Panc1 (cell line): ENCODE data around the gene IGSF9. TPM values are rescaled to one million over a fixed set of nuclear protein-coding genes. Genes with fewer than 3 reads are reported as not detected.

Source experiments
- ATAC-seq: fragments of 200-7000 bp; cut with Tn5 transposase; 2 replicates; pipeline ENCODE4 v1.9.1; 2020; ENCODE audit warnings: mild to moderate bottlenecking, moderate library complexity
- BruUV-seq: library from RNA; stranded (reverse); fragments of 400-500 nt; replicated peaks from 2 replicates; lab custom pipeline; 2021; lab: Mats Ljungman, UMichigan
- CTCF ChIA-PET: fragments of 300-600 bp; sonication (Branson Sonifier 250); formaldehyde crosslinking; loops from one replicate; lab custom pipeline; 2022; ENCODE audit warnings: antibody characterized with exemption; lab: Charles Lee
- POLR2A ChIA-PET: fragments of 300-600 bp; sonication (Branson Sonifier 250); formaldehyde crosslinking; loops from one replicate; lab custom pipeline; 2022; ENCODE audit warnings: antibody characterized with exemption; lab: Charles Lee
- DNase-seq: peaks from one replicate; pipeline ENCODE4 v3.0.0-alpha.2; 2010; ENCODE audit warnings: low read depth, low spot score
- H3K27ac ChIP-seq: 2 replicates; pipeline ENCODE4 v1.5.1; 2011; ENCODE audit warnings: mild to moderate bottlenecking, low read length, inconsistent platforms
- H3K27me3 ChIP-seq: fragments of 200-500 bp; sonication (Bioruptor generic); 2 replicates; pipeline ENCODE4 v1.6.0; 2014; ENCODE audit warnings: low read length, inconsistent platforms; ENCODE audit not compliant: control insufficient read depth, insufficient read depth
- H3K36me3 ChIP-seq: fragments of 200-500 bp; sonication (Bioruptor generic); 2 replicates; pipeline ENCODE4 v1.5.1; 2014; ENCODE audit warnings: inconsistent platforms, mild to moderate bottlenecking, low read length, moderate library complexity; ENCODE audit not compliant: control insufficient read depth, insufficient read depth
- H3K4me1 ChIP-seq: 2 replicates; pipeline ENCODE4 v1.5.1; 2011; ENCODE audit warnings: inconsistent platforms, mild to moderate bottlenecking, low read length, moderate library complexity; ENCODE audit not compliant: control insufficient read depth, insufficient read depth
- H3K4me3 ChIP-seq, 2 experiments: 2 replicates each; pipeline ENCODE4 v1.5.1; 2011 to 2012; ENCODE audit warnings: low read depth in 2 of 2, low read length in 2 of 2, mild to moderate bottlenecking in 2 of 2, inconsistent platforms in 1 of 2, moderate library complexity in 1 of 2
- H3K9me3 ChIP-seq: fragments of 200-500 bp; sonication (Bioruptor generic); 2 replicates; pipeline ENCODE4 v1.5.1; 2014; ENCODE audit warnings: low read depth, mild to moderate bottlenecking, inconsistent platforms, low read length, moderate library complexity; ENCODE audit not compliant: control insufficient read depth, insufficient read depth
- POLR2AphosphoS5 ChIP-seq: IDR thresholded peaks from 2 replicates; pipeline ENCODE4 v1.6.1; 2012; ENCODE audit warnings: mild to moderate bottlenecking, low read depth, low read length, moderate library complexity
- SIN3A ChIP-seq: IDR thresholded peaks from 2 replicates; pipeline ENCODE4 v1.6.1; 2012; ENCODE audit warnings: low read depth, mild to moderate bottlenecking, low read length, moderate library complexity, borderline replicate concordance; ENCODE audit not compliant: insufficient read depth
- TCF7L2 ChIP-seq: IDR thresholded peaks from 2 replicates; pipeline ENCODE4 v1.6.1; 2011; ENCODE audit warnings: mild to moderate bottlenecking, low read depth, low read length, inconsistent platforms
- in situ Hi-C: cut with HindIII; loops from 2 replicates; pipeline ENCODE4 v1.10.0; 2016; ENCODE audit warnings: low sequenced_read_pairs, low pct_unique_long_range_greater_than_20kb
- intact Hi-C: fragments of 100-400 bp; cut with micrococcal nuclease; formaldehyde crosslinking; loops from one replicate; pipeline ENCODE4 v1.10.0; 2022; ENCODE audit not compliant: unreplicated experiment
- total RNA-seq: library from RNA; stranded (reverse); gene quantifications from one replicate; pipeline ENCODE4 v1.2.1, GENCODE V29; 2021; ENCODE audit not compliant: unreplicated experiment
- TF ChIP-seq, protein P1 (sequence below), 2 experiments: IDR thresholded peaks; 2 replicates each; pipeline ENCODE4 v1.6.1; 2011 to 2012; ENCODE audit warnings: low read depth in 2 of 2, control low read depth in 1 of 2, low read length in 1 of 2, mild to moderate bottlenecking in 1 of 2, moderate library complexity in 1 of 2; ENCODE audit not compliant: insufficient read depth in 1 of 2
- TF ChIP-seq, protein P2 (sequence below): fragments of 450-650 bp; IDR thresholded peaks from 2 replicates; pipeline ENCODE4 v1.5.1; 2017; ENCODE audit warnings: mild to moderate bottlenecking

The IGSF9 gene
- total RNA-seq, 1 experiment from 2014 or later = 0.51 TPM

DNA sequence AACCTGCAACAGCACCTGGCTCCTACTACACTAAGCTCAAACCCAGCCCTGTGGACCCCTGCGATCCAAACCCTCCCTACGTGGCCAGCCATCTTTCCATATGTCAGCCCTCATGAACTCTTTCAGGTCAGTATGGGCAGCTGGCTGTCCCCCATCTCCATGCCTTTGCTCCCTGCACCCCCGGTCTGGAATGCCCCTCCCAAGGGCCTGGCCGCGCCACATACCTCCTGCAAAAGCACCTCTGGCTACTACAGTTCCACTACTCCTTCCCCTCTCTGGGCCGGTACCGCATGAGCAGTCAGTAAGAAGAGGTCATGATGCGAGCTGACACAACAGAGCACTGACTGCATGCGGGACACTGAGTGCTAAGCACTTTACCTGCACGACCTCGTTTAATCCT, 10.1 kb downstream of the IGSF9 start:
- in situ Hi-C loops = no loop called here
- H3K36me3 ChIP-seq = no peaks in the 10 kb centered on the region
- ATAC-seq = no peak

DNA sequence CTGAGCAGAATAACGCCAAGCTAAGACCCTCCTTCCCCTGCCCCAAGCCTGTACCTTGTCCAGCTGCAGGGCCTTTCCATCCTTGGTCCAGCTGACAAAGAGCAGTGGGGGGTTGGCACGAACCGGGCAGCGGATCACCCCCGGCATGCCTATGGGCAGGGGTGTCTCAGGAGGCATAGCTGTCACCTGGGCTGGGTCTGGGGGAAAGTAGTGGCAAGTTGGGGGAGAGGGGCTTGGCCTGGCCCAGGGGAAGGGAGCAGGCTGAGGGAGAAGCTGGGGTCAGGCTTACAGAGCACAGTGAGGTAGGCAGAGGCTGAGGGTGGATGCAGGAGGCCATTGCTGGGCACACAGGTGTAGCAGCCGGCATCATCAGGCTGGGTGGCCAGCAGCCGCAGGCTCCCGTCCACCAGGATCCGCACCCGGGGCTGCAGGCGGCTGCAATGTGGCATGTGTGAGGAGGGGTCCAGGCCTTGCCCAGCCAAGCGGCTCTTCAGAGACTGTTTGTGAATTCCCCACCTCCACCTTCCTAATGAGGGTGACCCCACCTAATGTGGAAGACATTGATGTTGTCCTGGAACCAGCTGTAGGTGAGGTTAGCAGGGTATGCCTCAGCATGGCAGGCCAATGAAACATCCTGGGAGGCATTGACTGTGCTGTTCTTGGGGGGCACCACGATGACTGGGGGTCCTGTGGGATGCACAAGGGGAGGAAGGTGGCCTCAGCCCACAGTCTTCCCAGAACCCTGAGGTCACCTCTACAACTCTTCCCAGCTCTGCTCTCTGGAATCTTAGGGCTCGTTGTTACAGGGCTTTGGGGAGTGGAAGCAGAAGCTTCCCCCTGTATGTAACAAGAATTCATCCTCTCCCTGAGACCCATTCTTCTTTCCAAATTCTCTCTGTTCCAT, 11.0 kb downstream of the IGSF9 start:
- Histone ChIP-seq H3K27me3 (no peaks in the 10 kb centered on the region), H3K4me3 (no peak overlapping the region), H3K27ac (no peak overlapping the region), H3K9me3 (no peaks in the 10 kb centered on the region), H3K4me1 (peaks cover 17% of the 10 kb centered on the region), H3K36me3 (no peaks in the 10 kb centered on the region)
- no peak for TF ChIP-seq POLR2AphosphoS5
- no peak for TF ChIP-seq SIN3A
- TF ChIP-seq, protein P1, sequence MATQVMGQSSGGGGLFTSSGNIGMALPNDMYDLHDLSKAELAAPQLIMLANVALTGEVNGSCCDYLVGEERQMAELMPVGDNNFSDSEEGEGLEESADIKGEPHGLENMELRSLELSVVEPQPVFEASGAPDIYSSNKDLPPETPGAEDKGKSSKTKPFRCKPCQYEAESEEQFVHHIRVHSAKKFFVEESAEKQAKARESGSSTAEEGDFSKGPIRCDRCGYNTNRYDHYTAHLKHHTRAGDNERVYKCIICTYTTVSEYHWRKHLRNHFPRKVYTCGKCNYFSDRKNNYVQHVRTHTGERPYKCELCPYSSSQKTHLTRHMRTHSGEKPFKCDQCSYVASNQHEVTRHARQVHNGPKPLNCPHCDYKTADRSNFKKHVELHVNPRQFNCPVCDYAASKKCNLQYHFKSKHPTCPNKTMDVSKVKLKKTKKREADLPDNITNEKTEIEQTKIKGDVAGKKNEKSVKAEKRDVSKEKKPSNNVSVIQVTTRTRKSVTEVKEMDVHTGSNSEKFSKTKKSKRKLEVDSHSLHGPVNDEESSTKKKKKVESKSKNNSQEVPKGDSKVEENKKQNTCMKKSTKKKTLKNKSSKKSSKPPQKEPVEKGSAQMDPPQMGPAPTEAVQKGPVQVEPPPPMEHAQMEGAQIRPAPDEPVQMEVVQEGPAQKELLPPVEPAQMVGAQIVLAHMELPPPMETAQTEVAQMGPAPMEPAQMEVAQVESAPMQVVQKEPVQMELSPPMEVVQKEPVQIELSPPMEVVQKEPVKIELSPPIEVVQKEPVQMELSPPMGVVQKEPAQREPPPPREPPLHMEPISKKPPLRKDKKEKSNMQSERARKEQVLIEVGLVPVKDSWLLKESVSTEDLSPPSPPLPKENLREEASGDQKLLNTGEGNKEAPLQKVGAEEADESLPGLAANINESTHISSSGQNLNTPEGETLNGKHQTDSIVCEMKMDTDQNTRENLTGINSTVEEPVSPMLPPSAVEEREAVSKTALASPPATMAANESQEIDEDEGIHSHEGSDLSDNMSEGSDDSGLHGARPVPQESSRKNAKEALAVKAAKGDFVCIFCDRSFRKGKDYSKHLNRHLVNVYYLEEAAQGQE (IDR thresholded peaks at IDR 0.05; ENCODE audit: insufficient read depth in 1 of 2, low read depth in 2 of 2, low read length in 1 of 2) = no peak
- no peak for TF ChIP-seq TCF7L2
- TF ChIP-seq, protein P2, sequence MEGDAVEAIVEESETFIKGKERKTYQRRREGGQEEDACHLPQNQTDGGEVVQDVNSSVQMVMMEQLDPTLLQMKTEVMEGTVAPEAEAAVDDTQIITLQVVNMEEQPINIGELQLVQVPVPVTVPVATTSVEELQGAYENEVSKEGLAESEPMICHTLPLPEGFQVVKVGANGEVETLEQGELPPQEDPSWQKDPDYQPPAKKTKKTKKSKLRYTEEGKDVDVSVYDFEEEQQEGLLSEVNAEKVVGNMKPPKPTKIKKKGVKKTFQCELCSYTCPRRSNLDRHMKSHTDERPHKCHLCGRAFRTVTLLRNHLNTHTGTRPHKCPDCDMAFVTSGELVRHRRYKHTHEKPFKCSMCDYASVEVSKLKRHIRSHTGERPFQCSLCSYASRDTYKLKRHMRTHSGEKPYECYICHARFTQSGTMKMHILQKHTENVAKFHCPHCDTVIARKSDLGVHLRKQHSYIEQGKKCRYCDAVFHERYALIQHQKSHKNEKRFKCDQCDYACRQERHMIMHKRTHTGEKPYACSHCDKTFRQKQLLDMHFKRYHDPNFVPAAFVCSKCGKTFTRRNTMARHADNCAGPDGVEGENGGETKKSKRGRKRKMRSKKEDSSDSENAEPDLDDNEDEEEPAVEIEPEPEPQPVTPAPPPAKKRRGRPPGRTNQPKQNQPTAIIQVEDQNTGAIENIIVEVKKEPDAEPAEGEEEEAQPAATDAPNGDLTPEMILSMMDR = no peak
- DNase-seq (no peak), ATAC-seq (no peak)
- CTCF ChIA-PET = interaction anchor here (0.9 to 1.7 kb wide), 2 partner anchors 71 to 72 kb away, joined by 4 to 5 read pairs; no protein-coding TSS in a partner anchor
- POLR2A ChIA-PET = no interaction called here
- intact Hi-C loops = no loop called here
- BruUV-seq = no TSS peak
- in situ Hi-C loops = no loop called here

More for the DNA sequence above, 10.1 kb downstream of the IGSF9 start:
- no peaks in the 10 kb centered on the region for H3K9me3 ChIP-seq
- ChIA-PET CTCF (interaction anchor here (1.7 to 2.1 kb wide), 2 partner anchors 71 to 72 kb away, joined by 5 to 12 read pairs; no protein-coding TSS in a partner anchor), POLR2A (no interaction called here)
- H3K4me3 ChIP-seq = no peak overlapping the region
- no peaks in the 10 kb centered on the region for H3K27me3 ChIP-seq
- TF ChIP-seq SIN3A (no peak), POLR2AphosphoS5 (no peak)
- TF ChIP-seq, protein P1 (IDR thresholded peaks at IDR 0.05; ENCODE audit: insufficient read depth in 1 of 2, low read depth in 2 of 2, low read length in 1 of 2) = no peak
- intact Hi-C loops = no loop called here
- BruUV-seq = no TSS peak
- no peak overlapping the region for H3K27ac ChIP-seq
- peaks cover 17% of the 10 kb centered on the region for H3K4me1 ChIP-seq
- DNase-seq = no peak
